HG03039 (cell line): ENCODE results near the gene LSAMP.

ENCODE experiments used
- ATAC-seq: cut with Tn5 transposase; IDR thresholded peaks from one replicate; pipeline ENCODE4 v1.9.1; 2021; ENCODE audit warnings: mild to moderate bottlenecking, moderate library complexity; ENCODE audit not compliant: unreplicated experiment

LSAMP gene

GRCh38 chr3:115982629-115983028 lies 462.7 kb downstream of the LSAMP start:
- ATAC-seq, result no peak

- no peak for ATAC-seq
Measured at GRCh38 chr3:115982108-115982507, 463.2 kb downstream of the LSAMP start.

GRCh38 chr3:115980709-115981108 lies 464.6 kb downstream of the LSAMP start:
- peak; percentile 42 for ATAC-seq

GRCh38 chr3:115977866-115978265 lies 467.4 kb downstream of the LSAMP start:
- ATAC-seq, result no peak

- ATAC-seq, result no peak
Measured at GRCh38 chr3:115975796-115976195, 469.5 kb downstream of the LSAMP start.

GRCh38 chr3:115975353-115975752 lies 469.9 kb downstream of the LSAMP start:
- ATAC-seq, result peak; percentile 85

GRCh38 chr3:115974940-115975339 lies 470.3 kb downstream of the LSAMP start:
- no peak for ATAC-seq

- ATAC-seq, result no peak
Measured at GRCh38 chr3:115968871-115969270, 476.4 kb downstream of the LSAMP start.

GRCh38 chr3:115961380-115961779 lies 483.9 kb downstream of the LSAMP start:
- no peak for ATAC-seq

- peak; percentile 80 for ATAC-seq
Measured at GRCh38 chr3:115960799-115961198, 484.5 kb downstream of the LSAMP start.

GRCh38 chr3:115958526-115958925 lies 486.8 kb downstream of the LSAMP start:
- ATAC-seq, result no peak

GRCh38 chr3:115947325-115947724 lies 498.0 kb downstream of the LSAMP start:
- no peak for ATAC-seq

- peak; percentile 73 for ATAC-seq
Measured at GRCh38 chr3:115943579-115943978, 501.7 kb downstream of the LSAMP start.

- ATAC-seq, result no peak
Measured at GRCh38 chr3:115937054-115937453, 508.2 kb downstream of the LSAMP start.

- ATAC-seq, result no peak
Measured at GRCh38 chr3:115932807-115933206, 512.5 kb downstream of the LSAMP start.

GRCh38 chr3:115931581-115931980 lies 513.7 kb downstream of the LSAMP start:
- no peak for ATAC-seq

- ATAC-seq, result no peak
Measured at GRCh38 chr3:115930922-115931321, 514.4 kb downstream of the LSAMP start.

GRCh38 chr3:115930168-115930567 lies 515.1 kb downstream of the LSAMP start:
- no peak for ATAC-seq

GRCh38 chr3:115928376-115928775 lies 516.9 kb downstream of the LSAMP start:
- ATAC-seq, result no peak

- no peak for ATAC-seq
Measured at GRCh38 chr3:115927197-115927596, 518.1 kb downstream of the LSAMP start.

GRCh38 chr3:115922681-115923347 lies 522.5 kb downstream of the LSAMP start:
- no peak for ATAC-seq

GRCh38 chr3:115921711-115922110 lies 523.6 kb downstream of the LSAMP start:
- no peak for ATAC-seq

GRCh38 chr3:115918900-115919299 lies 526.4 kb downstream of the LSAMP start:
- no peak for ATAC-seq
